Measurements from ENCODE around the gene ABTB2.

- TF ChIP-seq, protein P1, sequence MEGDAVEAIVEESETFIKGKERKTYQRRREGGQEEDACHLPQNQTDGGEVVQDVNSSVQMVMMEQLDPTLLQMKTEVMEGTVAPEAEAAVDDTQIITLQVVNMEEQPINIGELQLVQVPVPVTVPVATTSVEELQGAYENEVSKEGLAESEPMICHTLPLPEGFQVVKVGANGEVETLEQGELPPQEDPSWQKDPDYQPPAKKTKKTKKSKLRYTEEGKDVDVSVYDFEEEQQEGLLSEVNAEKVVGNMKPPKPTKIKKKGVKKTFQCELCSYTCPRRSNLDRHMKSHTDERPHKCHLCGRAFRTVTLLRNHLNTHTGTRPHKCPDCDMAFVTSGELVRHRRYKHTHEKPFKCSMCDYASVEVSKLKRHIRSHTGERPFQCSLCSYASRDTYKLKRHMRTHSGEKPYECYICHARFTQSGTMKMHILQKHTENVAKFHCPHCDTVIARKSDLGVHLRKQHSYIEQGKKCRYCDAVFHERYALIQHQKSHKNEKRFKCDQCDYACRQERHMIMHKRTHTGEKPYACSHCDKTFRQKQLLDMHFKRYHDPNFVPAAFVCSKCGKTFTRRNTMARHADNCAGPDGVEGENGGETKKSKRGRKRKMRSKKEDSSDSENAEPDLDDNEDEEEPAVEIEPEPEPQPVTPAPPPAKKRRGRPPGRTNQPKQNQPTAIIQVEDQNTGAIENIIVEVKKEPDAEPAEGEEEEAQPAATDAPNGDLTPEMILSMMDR (IDR thresholded peaks at IDR 0.05), result peak in 4 of 5 experiments; percentile 15 to 67 (median 41)
- TF ChIP-seq EP300 (IDR thresholded peaks at IDR 0.05), result no peak
Measured at GRCh38 chr11:34359548-34359891, 1.7 kb upstream of the ABTB2 start.

Data from tibial nerve (tissue), 4 donors.